HFFc6 (cell line): Measurements from ENCODE around the gene NDUFS8. TPM values are rescaled to one million over a fixed set of nuclear protein-coding genes. Genes with fewer than 3 reads are reported as not detected.
A peak's percentile ranks its signal among the peaks of the same experiment; 100 is the strongest.

Experiments
- DNase-seq: peaks from one replicate; pipeline ENCODE4 v3.0.0-alpha.2; 2018
- H3K27ac Mint-ChIP-seq: 2 replicates; pipeline ENCODE4 v1.8.0; 2020; ENCODE audit warnings: mild to moderate bottlenecking, mixed read lengths
- H3K27me3 Mint-ChIP-seq: 2 replicates; pipeline ENCODE4 v1.8.0; 2021; ENCODE audit warnings: mild to moderate bottlenecking, moderate library complexity, mixed read lengths; ENCODE audit not compliant: insufficient read depth
- H3K36me3 Mint-ChIP-seq: 2 replicates; pipeline ENCODE4 v1.8.0; 2021; ENCODE audit warnings: low read depth, mixed read lengths
- H3K4me1 Mint-ChIP-seq: 2 replicates; pipeline ENCODE4 v1.8.0; 2020; ENCODE audit warnings: low read depth, mixed read lengths
- H3K4me3 Mint-ChIP-seq: 2 replicates; pipeline ENCODE4 v1.8.0; 2020; ENCODE audit warnings: mild to moderate bottlenecking, moderate library complexity, mixed read lengths
- H3K9me3 Mint-ChIP-seq: 2 replicates; pipeline ENCODE4 v1.8.0; 2020; ENCODE audit warnings: mild to moderate bottlenecking, mixed read lengths
- total RNA-seq, 6 experiments: library from RNA; stranded (reverse); fragmentation: NEBNext Ultra II Directional; extraction: Animal tissue kit (Norgen Biotek cat#: 25700); gene quantifications; 2 replicates in 1 of 6; 3 replicates in 5 of 6; pipeline ENCODE4 v1.2.3, GENCODE V29; 2021
- TF ChIP-seq, protein P1 (sequence below): fragments of 200-600 bp; sonication (generic); IDR thresholded peaks from 2 replicates; pipeline ENCODE4 v1.5.0; 2021; ENCODE audit warnings: antibody characterized with exemption, mild to moderate bottlenecking

NDUFS8 gene
- total RNA-seq, 6 experiments from 2014 or later = 221 to 236 (median 223) TPM

DNA sequence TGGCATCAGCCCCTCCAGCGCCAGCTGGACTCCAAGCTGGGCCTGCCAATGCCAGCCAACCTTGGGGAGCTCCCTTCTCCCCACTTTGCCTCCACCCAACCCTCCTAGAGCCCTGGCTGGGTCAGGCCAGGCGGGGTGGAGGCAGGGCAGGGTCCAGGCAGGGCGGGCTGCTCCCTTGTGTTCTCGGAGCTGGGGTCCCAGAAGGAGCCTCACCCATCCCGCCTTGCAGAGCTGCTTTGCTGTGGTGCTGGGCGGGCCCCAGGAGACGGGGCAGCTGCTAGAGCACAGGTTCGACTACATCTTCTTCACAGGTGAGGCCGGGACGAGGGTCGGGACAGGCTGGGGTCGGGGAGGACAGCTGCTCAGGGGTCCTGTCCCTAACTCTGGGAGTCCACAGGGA lies 11.0 kb upstream of the NDUFS8 start:
- H3K4me1 Mint-ChIP-seq = peaks cover 39% of the 10 kb centered on the region
- H3K27ac Mint-ChIP-seq = no peak overlapping the region

GRCh38 chr11:68020575-68020974 lies 9.9 kb upstream of the NDUFS8 start:
- Mint-ChIP-seq H3K4me1 (peaks cover 35% of the 10 kb centered on the region), H3K4me3 (no peak overlapping the region), H3K9me3 (no peaks in the 10 kb centered on the region), H3K27ac (peak overlapping the region; percentile 55), H3K36me3 (peaks cover 18% of the 10 kb centered on the region), H3K27me3 (peaks cover 20% of the 10 kb centered on the region)
- DNase-seq = no peak
- TF ChIP-seq, protein P1, sequence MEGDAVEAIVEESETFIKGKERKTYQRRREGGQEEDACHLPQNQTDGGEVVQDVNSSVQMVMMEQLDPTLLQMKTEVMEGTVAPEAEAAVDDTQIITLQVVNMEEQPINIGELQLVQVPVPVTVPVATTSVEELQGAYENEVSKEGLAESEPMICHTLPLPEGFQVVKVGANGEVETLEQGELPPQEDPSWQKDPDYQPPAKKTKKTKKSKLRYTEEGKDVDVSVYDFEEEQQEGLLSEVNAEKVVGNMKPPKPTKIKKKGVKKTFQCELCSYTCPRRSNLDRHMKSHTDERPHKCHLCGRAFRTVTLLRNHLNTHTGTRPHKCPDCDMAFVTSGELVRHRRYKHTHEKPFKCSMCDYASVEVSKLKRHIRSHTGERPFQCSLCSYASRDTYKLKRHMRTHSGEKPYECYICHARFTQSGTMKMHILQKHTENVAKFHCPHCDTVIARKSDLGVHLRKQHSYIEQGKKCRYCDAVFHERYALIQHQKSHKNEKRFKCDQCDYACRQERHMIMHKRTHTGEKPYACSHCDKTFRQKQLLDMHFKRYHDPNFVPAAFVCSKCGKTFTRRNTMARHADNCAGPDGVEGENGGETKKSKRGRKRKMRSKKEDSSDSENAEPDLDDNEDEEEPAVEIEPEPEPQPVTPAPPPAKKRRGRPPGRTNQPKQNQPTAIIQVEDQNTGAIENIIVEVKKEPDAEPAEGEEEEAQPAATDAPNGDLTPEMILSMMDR = peak; percentile 69

More for the DNA sequence above, 11.0 kb upstream of the NDUFS8 start:
- DNase-seq = no peak
- TF ChIP-seq, protein P1 = no peak
- Mint-ChIP-seq H3K9me3 (no peaks in the 10 kb centered on the region), H3K4me3 (no peak overlapping the region), H3K36me3 (peaks cover 7% of the 10 kb centered on the region; the same call in 1 of the 2 replicates), H3K27me3 (peaks cover 20% of the 10 kb centered on the region)

GRCh38 chr11:68021167-68021787 lies 9.2 kb upstream of the NDUFS8 start:
- Mint-ChIP-seq H3K27me3 (peaks cover 20% of the 10 kb centered on the region), H3K36me3 (peaks cover 25% of the 10 kb centered on the region), H3K4me1 (peaks cover 39% of the 10 kb centered on the region), H3K9me3 (no peaks in the 10 kb centered on the region), H3K4me3 (no peak overlapping the region), H3K27ac (no peak overlapping the region)
- TF ChIP-seq, protein P1 = no peak
- no peak for DNase-seq

GRCh38 chr11:68022531-68022930 lies 8.0 kb upstream of the NDUFS8 start:
- Mint-ChIP-seq H3K9me3 (no peaks in the 10 kb centered on the region), H3K36me3 (peaks cover 25% of the 10 kb centered on the region), H3K4me1 (peaks cover 35% of the 10 kb centered on the region), H3K4me3 (no peak overlapping the region), H3K27ac (no peak overlapping the region), H3K27me3 (peaks cover 20% of the 10 kb centered on the region)
- TF ChIP-seq, protein P1 = no peak
- DNase-seq = no peak

DNA sequence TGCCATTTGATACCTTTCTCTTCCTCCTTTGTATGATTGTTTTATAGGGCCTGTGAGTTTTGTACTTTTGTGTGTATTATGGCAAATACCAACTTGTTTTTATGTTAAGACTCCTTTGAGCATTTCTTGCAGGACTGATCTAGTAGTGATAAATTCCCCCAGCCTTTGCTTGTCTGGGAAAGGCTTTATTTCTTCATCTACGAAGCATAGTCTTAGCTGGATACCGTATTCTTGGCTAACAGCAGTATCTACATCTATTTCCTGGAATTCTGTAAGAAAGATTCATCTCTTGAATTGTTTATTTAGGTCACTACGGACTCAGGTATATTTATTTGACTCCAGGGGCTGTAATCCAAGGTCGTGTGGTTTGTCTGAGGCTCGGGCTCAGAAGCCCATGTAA lies 6.0 kb upstream of the NDUFS8 start:
- peaks cover 14% of the 10 kb centered on the region for H3K27me3 Mint-ChIP-seq
- peaks cover 34% of the 10 kb centered on the region for H3K36me3 Mint-ChIP-seq
- H3K9me3 Mint-ChIP-seq = no peaks in the 10 kb centered on the region
- H3K4me3 Mint-ChIP-seq = no peak overlapping the region
- peaks cover 48% of the 10 kb centered on the region for H3K4me1 Mint-ChIP-seq
- no peak overlapping the region for H3K27ac Mint-ChIP-seq
- TF ChIP-seq, protein P1 = no peak
- DNase-seq = no peak
